Loucy (cell line): Measurements from ENCODE around the gene GNA12.
"Not testable (repeated sequence)": the region's sequence is repeated elsewhere in the genome, so short reads cannot be mapped to it uniquely, and the experiment has no call there.

Source experiments
- H2AFZ ChIP-seq: fragments of 200-600 bp; sonication (generic); 2 replicates; pipeline ENCODE4 v1.6.0; 2016; ENCODE audit warnings: antibody characterized with exemption, mild to moderate bottlenecking, low read length, moderate library complexity
- H3F3A ChIP-seq: fragments of 200-600 bp; 2 replicates; pipeline ENCODE4 v1.6.0; 2016; ENCODE audit warnings: antibody characterized with exemption, low read depth, mild to moderate bottlenecking
- H3K27me3 ChIP-seq: fragments of 200-600 bp; sonication (generic); 2 replicates; pipeline ENCODE4 v1.6.1; 2014; ENCODE audit warnings: low read length, mild to moderate bottlenecking; ENCODE audit not compliant: insufficient read depth, poor library complexity, severe bottlenecking
- H3K36me3 ChIP-seq: fragments of 200-600 bp; sonication (generic); 2 replicates; pipeline ENCODE4 v1.6.1; 2016; ENCODE audit warnings: low read length; ENCODE audit not compliant: insufficient read depth
- H3K4me1 ChIP-seq: fragments of 200-600 bp; sonication (generic); 2 replicates; pipeline ENCODE4 v1.5.1; 2014; ENCODE audit warnings: low read length, mild to moderate bottlenecking; ENCODE audit not compliant: insufficient read depth, poor library complexity, severe bottlenecking
- H3K4me2 ChIP-seq: fragments of 200-600 bp; sonication (generic); 2 replicates; pipeline ENCODE4 v1.6.0; 2014; ENCODE audit warnings: antibody characterized with exemption, low read length, low read depth, mild to moderate bottlenecking; ENCODE audit not compliant: poor library complexity, severe bottlenecking
- H3K4me3 ChIP-seq: fragments of 200-600 bp; sonication (generic); 2 replicates; pipeline ENCODE4 v1.5.1; 2014; ENCODE audit warnings: low read length, mild to moderate bottlenecking, mixed read lengths; ENCODE audit not compliant: poor library complexity, severe bottlenecking
- H3K79me2 ChIP-seq: fragments of 200-600 bp; sonication (generic); 2 replicates; pipeline ENCODE4 v1.6.1; 2014; ENCODE audit warnings: low read length; ENCODE audit not compliant: insufficient read depth
- H3K9ac ChIP-seq: fragments of 200-600 bp; sonication (generic); 2 replicates; pipeline ENCODE4 v1.6.0; 2014; ENCODE audit warnings: mild to moderate bottlenecking, low read depth, low read length, moderate library complexity; ENCODE audit not compliant: poor library complexity, severe bottlenecking
- H3K9me2 ChIP-seq: fragments of 200-600 bp; sonication (generic); replicated peaks from 2 replicates; pipeline ENCODE4 v1.6.1; 2016; ENCODE audit warnings: low read depth, low read length, mixed read lengths
- H3K9me3 ChIP-seq: fragments of 200-600 bp; sonication (generic); 2 replicates; pipeline ENCODE4 v1.6.1; 2014; ENCODE audit warnings: mild to moderate bottlenecking, antibody characterized with exemption, low read length, low read depth; ENCODE audit not compliant: insufficient read depth
- H4K20me1 ChIP-seq: fragments of 200-600 bp; sonication (generic); 2 replicates; pipeline ENCODE4 v1.6.0; 2014; ENCODE audit warnings: antibody characterized with exemption, low read length, mild to moderate bottlenecking; ENCODE audit not compliant: insufficient read depth, poor library complexity, severe bottlenecking
- CTCF ChIP-seq: fragments of 200-600 bp; sonication (generic); conservative IDR thresholded peaks from 2 replicates; pipeline ENCODE4 v1.5.1; 2014; ENCODE audit warnings: mild to moderate bottlenecking, antibody characterized with exemption, low read length
- EZH2phosphoT487 ChIP-seq: fragments of 200-600 bp; IDR thresholded peaks from 2 replicates; pipeline ENCODE4 v1.6.1; 2018; ENCODE audit warnings: antibody characterized with exemption, mild to moderate bottlenecking, moderate library complexity, borderline replicate concordance

The GNA12 gene

GRCh38 chr7:2729893-2730716 lies 114.0 kb downstream of the GNA12 start:
- H3K79me2 ChIP-seq, result peaks cover 39% of the 10 kb centered on the region
- no peak overlapping the region for H3K9ac ChIP-seq

GRCh38 chr7:2729031-2729892 lies 114.8 kb downstream of the GNA12 start:
- no peak overlapping the region for H3K4me3 ChIP-seq
- H3K27me3 ChIP-seq, result no peaks in the 10 kb centered on the region
- no peaks in the 10 kb centered on the region for H3K9me2 ChIP-seq
- H3K9ac ChIP-seq, result no peak overlapping the region
- TF ChIP-seq EZH2phosphoT487, result no peak
- TF ChIP-seq CTCF, result no peak
- H3K4me1 ChIP-seq, result peaks cover 29% of the 10 kb centered on the region
- H3F3A ChIP-seq, result no peaks in the 10 kb centered on the region
- H4K20me1 ChIP-seq, result no peaks in the 10 kb centered on the region
- peaks cover 70% of the 10 kb centered on the region; the same call in 1 of the 2 replicates for H3K36me3 ChIP-seq
- H3K4me2 ChIP-seq, result no peak overlapping the region
- H3K9me3 ChIP-seq, result no peaks in the 10 kb centered on the region
- H3K79me2 ChIP-seq, result peaks cover 37% of the 10 kb centered on the region
- no peak overlapping the region for H2AFZ ChIP-seq

More at GRCh38 chr7:2729893-2730716, 114.0 kb downstream of the GNA12 start:
- Histone ChIP-seq H2AFZ (no peak overlapping the region), H3K9me3 (no peaks in the 10 kb centered on the region), H3K27me3 (no peaks in the 10 kb centered on the region), H4K20me1 (no peaks in the 10 kb centered on the region), H3K4me1 (peaks cover 34% of the 10 kb centered on the region), H3K9me2 (no peaks in the 10 kb centered on the region), H3K36me3 (peaks cover 70% of the 10 kb centered on the region; the same call in 1 of the 2 replicates), H3K4me2 (no peak overlapping the region), H3K4me3 (no peak overlapping the region), H3F3A (no peaks in the 10 kb centered on the region)
- TF ChIP-seq CTCF, result no peak
- no peak for TF ChIP-seq EZH2phosphoT487

GRCh38 chr7:2728316-2729030 lies 115.6 kb downstream of the GNA12 start:
- H3K9ac ChIP-seq, result peak overlapping the region; percentile 41

GRCh38 chr7:2727206-2727605 lies 116.9 kb downstream of the GNA12 start:
- H3F3A ChIP-seq, H3K9me2 ChIP-seq, H3K9me3 ChIP-seq, H3K4me3 ChIP-seq, H2AFZ ChIP-seq, H3K27me3 ChIP-seq, H4K20me1 ChIP-seq, H3K9ac ChIP-seq, H3K4me2 ChIP-seq: not testable (repeated sequence)
- peaks cover 16% of the 10 kb centered on the region for H3K4me1 ChIP-seq
- peaks cover 17% of the 10 kb centered on the region for H3K79me2 ChIP-seq
- H3K36me3 ChIP-seq, result peaks cover 62% of the 10 kb centered on the region; the same call in 1 of the 2 replicates

More at GRCh38 chr7:2728316-2729030, 115.6 kb downstream of the GNA12 start:
- Histone ChIP-seq H3K9me2 (no peaks in the 10 kb centered on the region), H3K79me2 (peaks cover 29% of the 10 kb centered on the region), H3K4me1 (peaks cover 22% of the 10 kb centered on the region), H3F3A (no peaks in the 10 kb centered on the region), H4K20me1 (no peaks in the 10 kb centered on the region), H3K36me3 (peaks cover 70% of the 10 kb centered on the region; the same call in 1 of the 2 replicates), H3K4me3 (no peak overlapping the region), H2AFZ (no peak overlapping the region), H3K4me2 (no peak overlapping the region), H3K27me3 (no peaks in the 10 kb centered on the region), H3K9me3 (no peaks in the 10 kb centered on the region)
- TF ChIP-seq EZH2phosphoT487 (no peak), CTCF (no peak)
